ENCODE data around the gene MUC2. TPM values are rescaled to one million over a fixed set of nuclear protein-coding genes. Genes with fewer than 3 reads are reported as not detected.

The MUC2 gene
- total RNA-seq, 1 donor from 2014 or later = not detected

DNA sequence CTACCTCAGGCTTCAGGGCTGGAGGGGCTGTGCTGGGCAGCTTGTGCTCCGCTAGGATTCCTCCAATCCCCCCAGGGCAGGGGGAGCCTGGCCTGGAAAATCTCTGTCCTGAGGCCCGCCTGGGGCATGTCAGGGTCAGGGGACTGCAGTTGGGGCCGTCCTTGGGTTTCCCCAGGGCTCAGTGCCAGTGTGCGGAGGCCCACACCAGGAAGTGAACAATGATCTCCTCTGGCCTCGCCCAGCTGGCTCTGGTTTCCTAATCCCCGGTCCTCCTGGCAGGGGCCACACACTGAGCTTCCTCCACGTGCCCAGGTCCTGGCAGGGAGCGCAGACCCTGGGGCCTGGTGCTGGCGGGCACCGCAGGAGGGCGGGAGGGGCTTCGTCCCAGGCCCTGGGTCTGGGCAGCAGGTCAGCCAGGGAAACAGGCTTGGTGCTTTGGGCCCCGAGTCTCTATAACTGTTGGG lies 1.4 kb upstream of the MUC2 start:
- no peaks in the 10 kb centered on the region for H3K9me3 Mint-ChIP-seq

DNA sequence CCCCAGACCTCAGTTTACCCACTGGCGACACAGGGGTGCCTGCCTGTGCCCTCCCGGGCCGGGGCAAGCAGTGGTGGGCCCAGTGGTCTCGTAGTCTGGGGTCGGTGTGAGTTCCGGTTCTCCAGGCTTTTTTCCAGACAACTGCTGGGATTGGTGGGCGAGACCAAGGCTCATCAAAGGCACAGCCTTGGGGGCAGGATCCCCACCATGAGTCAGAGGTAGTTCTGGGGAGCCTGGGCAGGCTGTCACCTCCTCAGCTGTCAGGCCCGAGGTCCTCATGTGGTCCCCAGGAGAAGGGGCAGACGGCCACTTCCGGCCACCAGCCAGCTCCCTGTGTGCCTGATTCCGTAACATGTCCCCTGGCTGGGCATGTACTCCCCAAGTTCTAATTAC lies 827 bp upstream of the MUC2 start:
- no peak overlapping the region for H3K4me3 Mint-ChIP-seq
- H3K4me3 ChIP-seq = no peak overlapping the region
- no peak overlapping the region for H2AFZ ChIP-seq (replicated peaks)
- H3K27me3 ChIP-seq = no peaks in the 10 kb centered on the region
- no peaks in the 10 kb centered on the region for H3K36me3 ChIP-seq
- H3K27ac Mint-ChIP-seq = no peak overlapping the region
- no peaks in the 10 kb centered on the region for H3K9me3 Mint-ChIP-seq
- no peaks in the 10 kb centered on the region for H3K4me1 Mint-ChIP-seq
- no peak overlapping the region for H3K27ac ChIP-seq
- H3K9me3 ChIP-seq (ENCODE audit: low read depth) = no peaks in the 10 kb centered on the region
- peaks cover 17% of the 10 kb centered on the region for H3K4me1 ChIP-seq
- TF ChIP-seq EZH2phosphoT487 (IDR thresholded peaks at IDR 0.05) (no peak), EZH2 (IDR thresholded peaks at IDR 0.05) (no peak)
- TF ChIP-seq, protein P1, sequence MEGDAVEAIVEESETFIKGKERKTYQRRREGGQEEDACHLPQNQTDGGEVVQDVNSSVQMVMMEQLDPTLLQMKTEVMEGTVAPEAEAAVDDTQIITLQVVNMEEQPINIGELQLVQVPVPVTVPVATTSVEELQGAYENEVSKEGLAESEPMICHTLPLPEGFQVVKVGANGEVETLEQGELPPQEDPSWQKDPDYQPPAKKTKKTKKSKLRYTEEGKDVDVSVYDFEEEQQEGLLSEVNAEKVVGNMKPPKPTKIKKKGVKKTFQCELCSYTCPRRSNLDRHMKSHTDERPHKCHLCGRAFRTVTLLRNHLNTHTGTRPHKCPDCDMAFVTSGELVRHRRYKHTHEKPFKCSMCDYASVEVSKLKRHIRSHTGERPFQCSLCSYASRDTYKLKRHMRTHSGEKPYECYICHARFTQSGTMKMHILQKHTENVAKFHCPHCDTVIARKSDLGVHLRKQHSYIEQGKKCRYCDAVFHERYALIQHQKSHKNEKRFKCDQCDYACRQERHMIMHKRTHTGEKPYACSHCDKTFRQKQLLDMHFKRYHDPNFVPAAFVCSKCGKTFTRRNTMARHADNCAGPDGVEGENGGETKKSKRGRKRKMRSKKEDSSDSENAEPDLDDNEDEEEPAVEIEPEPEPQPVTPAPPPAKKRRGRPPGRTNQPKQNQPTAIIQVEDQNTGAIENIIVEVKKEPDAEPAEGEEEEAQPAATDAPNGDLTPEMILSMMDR (IDR thresholded peaks at IDR 0.05) = no peak
- H4K20me1 ChIP-seq (ENCODE audit: low read depth) = no peaks in the 10 kb centered on the region
- no peaks in the 10 kb centered on the region for H3F3A ChIP-seq (ENCODE audit: low read depth)
- peaks cover 2% of the 10 kb centered on the region for H3K27me3 Mint-ChIP-seq (ENCODE audit: insufficient read depth, low read depth)
- no peaks in the 10 kb centered on the region for H3K79me2 ChIP-seq (ENCODE audit: low read depth)
- H3K9ac ChIP-seq = no peak overlapping the region
- no peak overlapping the region for H3K4me2 ChIP-seq
- no peaks in the 10 kb centered on the region for H3K36me3 Mint-ChIP-seq
- no peak for DNase-seq (ENCODE audit: low spot score)

More for the DNA sequence above, 1.4 kb upstream of the MUC2 start:
- Histone ChIP-seq H3K4me1 (peaks cover 17% of the 10 kb centered on the region), H3K79me2 (ENCODE audit: low read depth) (no peaks in the 10 kb centered on the region), H2AFZ (replicated peaks) (no peak overlapping the region), H3K4me3 (no peak overlapping the region), H3K4me2 (no peak overlapping the region), H3K9me3 (ENCODE audit: low read depth) (no peaks in the 10 kb centered on the region), H3K27me3 (no peaks in the 10 kb centered on the region), H3K36me3 (no peaks in the 10 kb centered on the region), H3K9ac (no peak overlapping the region), H3K27ac (no peak overlapping the region), H3F3A (ENCODE audit: low read depth) (no peaks in the 10 kb centered on the region), H4K20me1 (ENCODE audit: low read depth) (no peaks in the 10 kb centered on the region)
- H3K4me1 Mint-ChIP-seq = no peaks in the 10 kb centered on the region
- no peak overlapping the region for H3K27ac Mint-ChIP-seq
- H3K27me3 Mint-ChIP-seq (ENCODE audit: insufficient read depth, low read depth) = peaks cover 4% of the 10 kb centered on the region
- no peaks in the 10 kb centered on the region for H3K36me3 Mint-ChIP-seq
- DNase-seq (ENCODE audit: low spot score) = peak; percentile 54
- H3K4me3 Mint-ChIP-seq = no peak overlapping the region
- TF ChIP-seq, protein P1 (IDR thresholded peaks at IDR 0.05) = no peak

DNA sequence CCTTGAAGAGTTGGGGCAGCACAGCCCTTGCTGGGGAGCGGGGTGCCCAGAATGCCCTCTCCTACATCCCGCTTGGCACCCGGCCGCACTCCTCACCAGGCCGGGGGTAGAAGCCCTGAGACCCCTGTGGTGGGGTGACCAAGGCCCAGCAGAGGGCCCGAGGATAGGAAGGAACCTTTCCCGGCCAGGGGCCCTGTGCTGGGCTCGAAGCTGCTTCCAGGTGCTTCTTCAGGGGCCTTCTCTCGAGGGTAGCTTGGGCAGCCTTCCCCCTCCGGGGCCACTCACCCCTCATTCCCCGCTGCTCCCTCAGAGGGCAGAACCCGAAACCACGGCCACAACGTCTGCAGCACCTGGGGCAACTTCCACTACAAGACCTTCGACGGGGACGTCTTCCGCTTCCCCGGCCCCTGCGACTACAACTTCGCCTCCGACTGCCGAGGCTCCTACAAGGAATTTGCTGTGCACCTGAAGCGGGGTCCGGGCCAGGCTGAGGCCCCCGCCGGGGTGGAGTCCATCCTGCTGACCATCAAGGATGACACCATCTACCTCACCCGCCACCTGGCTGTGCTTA lies 752 bp downstream of the MUC2 start:
- Histone ChIP-seq H4K20me1 (ENCODE audit: low read depth) (no peaks in the 10 kb centered on the region), H3K79me2 (ENCODE audit: low read depth) (no peaks in the 10 kb centered on the region), H3F3A (ENCODE audit: low read depth) (no peaks in the 10 kb centered on the region), H3K4me2 (no peak overlapping the region), H3K27ac (no peak overlapping the region), H3K9ac (no peak overlapping the region), H3K4me3 (no peak overlapping the region), H3K36me3 (no peaks in the 10 kb centered on the region), H2AFZ (replicated peaks) (no peak overlapping the region), H3K9me3 (ENCODE audit: low read depth) (no peaks in the 10 kb centered on the region), H3K4me1 (peaks cover 17% of the 10 kb centered on the region), H3K27me3 (no peaks in the 10 kb centered on the region)
- TF ChIP-seq, protein P1 (IDR thresholded peaks at IDR 0.05) = no peak
- TF ChIP-seq EZH2 (IDR thresholded peaks at IDR 0.05) (no peak), EZH2phosphoT487 (IDR thresholded peaks at IDR 0.05) (no peak)
- no peak overlapping the region for H3K4me3 Mint-ChIP-seq
- no peaks in the 10 kb centered on the region for H3K36me3 Mint-ChIP-seq
- H3K4me1 Mint-ChIP-seq = no peaks in the 10 kb centered on the region
- no peak for DNase-seq (ENCODE audit: low spot score)
- H3K27me3 Mint-ChIP-seq (ENCODE audit: insufficient read depth, low read depth) = no peaks in the 10 kb centered on the region
- H3K9me3 Mint-ChIP-seq = no peaks in the 10 kb centered on the region
- H3K27ac Mint-ChIP-seq = no peak overlapping the region
